Measurements from ENCODE around the gene NRCAM.

DNA sequence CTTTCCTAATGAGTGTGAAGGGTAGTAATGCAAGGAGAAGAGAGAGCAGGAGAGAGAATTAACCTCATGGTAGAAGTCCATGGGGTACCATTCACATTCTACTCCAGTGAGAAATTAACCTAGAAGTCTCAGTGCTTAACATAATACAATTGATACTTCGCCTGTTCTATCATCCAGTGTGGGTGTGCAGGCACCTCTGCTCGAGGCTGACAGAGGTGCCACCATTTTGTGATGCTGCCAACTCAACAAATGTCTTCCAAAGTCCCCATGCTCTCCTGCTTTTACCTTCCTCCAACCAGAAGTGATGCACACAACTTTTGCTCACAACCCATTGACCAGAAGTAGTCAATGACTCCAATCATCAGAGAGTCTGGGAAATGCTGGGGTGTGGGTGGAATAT is 207.8 kb downstream of the NRCAM start:
- TF ChIP-seq POLR2A (IDR thresholded peaks at IDR 0.05) (no peak), POLR2AphosphoS5 (IDR thresholded peaks at IDR 0.05; ENCODE audit: insufficient read depth in 1 of 2, low read depth in 1 of 2) (no peak)

Data from vagina (tissue), 2 donors.